GM21447 (cell line): ENCODE data around the gene POLD1.
"Not testable (repeated sequence)": the region's sequence is repeated elsewhere in the genome, so short reads cannot be mapped to it uniquely, and the experiment has no call there.

ENCODE experiments used
- ATAC-seq: cut with Tn5 transposase; IDR thresholded peaks from one replicate; pipeline ENCODE4 v1.9.1; 2021; ENCODE audit not compliant: unreplicated experiment

POLD1 gene

GRCh38 chr19:50390295-50390694 lies 6.1 kb downstream of the POLD1 start:
- not testable (repeated sequence) for ATAC-seq

GRCh38 chr19:50390952-50391351 lies 6.8 kb downstream of the POLD1 start:
- not testable (repeated sequence) for ATAC-seq

- no peak for ATAC-seq
These were observed 8.6 kb downstream of the POLD1 start for GRCh38 chr19:50392759-50393158.

GRCh38 chr19:50393589-50393988 lies 9.4 kb downstream of the POLD1 start:
- no peak for ATAC-seq

- no peak for ATAC-seq
These were observed 9.9 kb downstream of the POLD1 start for GRCh38 chr19:50394017-50394416.

- no peak for ATAC-seq
These were observed 14.7 kb downstream of the POLD1 start for GRCh38 chr19:50398675-50399367.

GRCh38 chr19:50399368-50399745 lies 15.2 kb downstream of the POLD1 start:
- ATAC-seq: no peak

- no peak for ATAC-seq
These were observed 17.7 kb downstream of the POLD1 start for GRCh38 chr19:50401605-50402450.

GRCh38 chr19:50402544-50403301 lies 18.6 kb downstream of the POLD1 start:
- ATAC-seq: no peak

- no peak for ATAC-seq
These were observed 22.1 kb downstream of the POLD1 start for GRCh38 chr19:50406156-50406820.

- no peak for ATAC-seq
These were observed 22.7 kb downstream of the POLD1 start for GRCh38 chr19:50406829-50407228.

- ATAC-seq: no peak
These were observed 25.2 kb downstream of the POLD1 start for GRCh38 chr19:50409347-50409746.

- no peak for ATAC-seq
These were observed 26.0 kb downstream of the POLD1 start for GRCh38 chr19:50410109-50410508.

GRCh38 chr19:50412419-50412818 lies 28.3 kb downstream of the POLD1 start:
- no peak for ATAC-seq

- ATAC-seq: no peak
These were observed 28.9 kb downstream of the POLD1 start for GRCh38 chr19:50413096-50413495.

GRCh38 chr19:50413531-50413930 lies 29.4 kb downstream of the POLD1 start:
- no peak for ATAC-seq

- peak; percentile 23 for ATAC-seq
These were observed 30.9 kb downstream of the POLD1 start for GRCh38 chr19:50414864-50415660.

- peak; percentile 39 for ATAC-seq
These were observed 31.5 kb downstream of the POLD1 start for GRCh38 chr19:50415661-50416033.

GRCh38 chr19:50416034-50416977 lies 32.2 kb downstream of the POLD1 start:
- no peak for ATAC-seq
